Measurements from ENCODE around the gene DLGAP4.
"Not testable (repeated sequence)": the region's sequence is repeated elsewhere in the genome, so short reads cannot be mapped to it uniquely, and the experiment has no call there.

DLGAP4 gene

DNA sequence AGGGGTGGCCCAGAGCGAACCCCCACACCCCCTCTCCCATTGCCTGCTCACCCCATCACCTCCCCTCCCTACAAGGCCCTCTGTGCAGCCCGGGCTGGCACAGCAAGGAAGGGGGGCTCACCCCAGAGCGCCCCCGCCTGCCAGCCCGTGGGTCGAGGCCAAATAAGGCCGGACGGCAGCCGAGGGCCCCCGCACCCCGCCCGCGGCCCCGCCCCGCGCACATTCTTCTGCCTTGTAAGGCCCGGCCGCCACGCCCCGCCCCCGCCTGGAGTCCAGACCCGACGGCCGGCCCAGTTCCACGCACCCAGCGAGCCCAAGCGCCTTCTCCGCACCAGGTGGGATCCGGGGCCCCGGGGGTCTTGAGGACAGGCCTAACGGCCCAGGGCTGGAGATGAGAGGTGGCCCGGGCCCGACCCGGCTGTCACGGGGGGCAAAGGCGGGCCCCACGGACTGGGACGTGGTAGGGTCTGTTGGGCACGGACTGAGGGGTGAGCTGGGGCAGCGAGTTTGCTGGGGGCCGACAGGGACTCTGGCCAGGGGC lies 235.2 kb downstream of the DLGAP4 start, which contains the start of gene MYL9:
MYL9 (plus strand) TSS at position 293 of the 541 bp plus-strand sequence. CDS start 3,366 bp downstream, outside the sequence.
- DNase-seq (ENCODE audit: low read depth), result no peak

DNA sequence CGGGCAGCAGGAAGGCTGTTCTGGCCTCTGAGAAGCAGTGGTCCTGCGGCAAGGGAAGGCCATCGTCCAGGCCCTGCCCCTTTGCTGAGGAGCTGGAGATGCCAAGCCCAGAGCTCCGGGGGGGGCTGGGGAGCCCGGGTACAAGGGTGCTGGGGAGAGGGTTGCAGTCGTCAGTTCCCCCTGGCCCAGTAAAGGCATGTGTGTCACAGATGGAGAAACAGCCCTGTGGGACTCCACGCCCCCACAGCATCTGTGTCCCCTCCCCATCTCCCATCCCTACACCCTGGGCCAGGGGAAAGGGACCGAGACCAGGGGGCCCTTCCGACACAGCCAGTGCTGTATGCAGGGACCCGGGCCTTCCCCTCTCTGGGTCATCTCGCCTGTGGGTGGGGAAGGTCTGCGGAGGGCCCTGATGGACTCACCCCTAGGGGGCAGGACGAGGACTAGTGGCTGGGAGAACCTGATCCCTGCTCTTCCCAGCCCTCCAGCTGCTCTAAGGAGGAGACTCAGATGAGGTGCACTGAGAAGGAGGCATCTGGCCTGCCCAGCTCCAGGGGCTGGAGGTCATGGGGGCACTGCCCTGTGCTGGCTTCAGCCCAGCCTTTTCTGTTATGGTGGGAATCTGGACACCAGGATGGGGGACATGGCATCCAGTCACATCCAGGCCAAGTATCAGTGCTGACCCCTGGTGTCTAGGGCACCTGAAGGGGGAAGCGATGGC lies 235.8 kb downstream of the DLGAP4 start:
- no peak for DNase-seq (ENCODE audit: low read depth)

DNA sequence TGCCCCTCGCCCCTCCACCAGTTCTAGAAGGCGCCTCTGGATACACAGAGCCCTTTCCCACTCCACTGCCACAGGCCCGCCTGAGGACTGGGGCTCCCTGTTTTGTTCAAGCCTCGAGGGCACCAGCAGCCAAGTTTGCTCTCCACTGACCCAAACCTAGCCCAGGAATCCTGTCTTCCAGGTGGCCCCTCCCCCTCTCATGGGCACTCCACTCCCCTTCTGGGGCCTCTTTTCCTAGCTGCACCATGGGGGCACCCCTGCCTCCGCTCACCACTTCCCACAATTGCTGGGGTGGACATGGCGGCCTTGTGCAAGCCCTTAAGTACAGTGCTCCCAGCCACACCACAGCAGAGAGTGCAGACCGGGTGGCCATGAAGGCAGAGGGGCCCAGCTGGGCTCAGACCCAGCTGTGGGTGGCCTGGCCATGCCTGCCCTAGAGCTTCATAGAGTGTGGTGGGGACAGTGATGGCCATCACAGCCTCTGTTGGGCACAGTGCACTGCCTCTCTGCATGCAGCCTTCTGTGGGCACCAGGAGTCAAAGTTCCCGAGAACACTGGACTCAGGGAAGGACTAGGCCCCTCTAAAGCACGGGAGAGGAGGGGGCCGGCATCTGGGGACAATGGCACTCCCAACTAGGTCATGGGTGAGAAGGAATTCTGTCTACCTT lies 236.5 kb downstream of the DLGAP4 start:
- DNase-seq (ENCODE audit: low read depth), result no peak

DNA sequence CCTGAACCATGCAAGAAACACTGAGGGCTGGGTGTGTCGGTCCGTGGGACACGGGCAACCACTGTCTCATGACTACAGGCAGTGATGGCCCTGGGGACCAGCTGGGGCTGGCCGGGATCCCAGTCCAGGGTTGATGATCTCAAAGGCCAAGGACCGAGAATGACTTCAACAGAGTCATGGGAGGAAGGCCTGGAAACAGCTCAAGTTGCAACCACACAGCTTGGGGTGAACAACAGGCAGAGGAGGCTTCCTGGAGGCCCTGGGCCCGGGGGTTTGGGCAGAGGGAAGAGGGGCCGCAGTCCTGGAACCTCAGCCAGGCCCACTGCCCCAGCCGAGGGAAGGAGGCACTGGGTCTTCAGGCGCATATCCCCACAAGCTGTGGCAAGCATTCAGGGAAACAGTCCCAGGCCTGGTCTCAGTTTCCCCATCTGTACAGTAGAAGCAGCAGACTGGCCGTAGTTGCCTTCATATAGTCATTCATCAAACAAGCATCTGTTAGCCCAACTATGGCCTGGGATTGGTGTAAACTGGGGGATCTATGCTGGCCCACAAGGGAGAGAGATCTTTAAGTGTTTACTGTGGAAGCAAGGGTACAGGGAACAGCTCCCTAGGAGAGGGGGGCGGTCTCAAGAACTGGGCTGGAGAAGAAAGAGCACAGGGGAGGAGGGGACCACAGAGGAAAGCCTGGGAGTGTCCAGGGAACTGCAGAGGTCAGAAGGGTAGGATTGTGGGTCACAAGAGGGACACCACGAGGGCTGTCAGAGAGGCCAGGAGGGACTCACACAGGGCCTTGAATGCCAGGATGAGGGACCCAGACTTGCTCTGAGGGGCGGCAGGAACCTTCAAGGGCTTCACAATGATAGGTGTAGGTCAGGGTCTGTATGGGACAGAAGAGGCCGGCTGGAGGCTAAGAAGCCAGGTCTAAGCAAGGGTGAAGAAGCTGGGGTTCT lies 237.3 kb downstream of the DLGAP4 start:
- no peak for DNase-seq (ENCODE audit: low read depth)

DNA sequence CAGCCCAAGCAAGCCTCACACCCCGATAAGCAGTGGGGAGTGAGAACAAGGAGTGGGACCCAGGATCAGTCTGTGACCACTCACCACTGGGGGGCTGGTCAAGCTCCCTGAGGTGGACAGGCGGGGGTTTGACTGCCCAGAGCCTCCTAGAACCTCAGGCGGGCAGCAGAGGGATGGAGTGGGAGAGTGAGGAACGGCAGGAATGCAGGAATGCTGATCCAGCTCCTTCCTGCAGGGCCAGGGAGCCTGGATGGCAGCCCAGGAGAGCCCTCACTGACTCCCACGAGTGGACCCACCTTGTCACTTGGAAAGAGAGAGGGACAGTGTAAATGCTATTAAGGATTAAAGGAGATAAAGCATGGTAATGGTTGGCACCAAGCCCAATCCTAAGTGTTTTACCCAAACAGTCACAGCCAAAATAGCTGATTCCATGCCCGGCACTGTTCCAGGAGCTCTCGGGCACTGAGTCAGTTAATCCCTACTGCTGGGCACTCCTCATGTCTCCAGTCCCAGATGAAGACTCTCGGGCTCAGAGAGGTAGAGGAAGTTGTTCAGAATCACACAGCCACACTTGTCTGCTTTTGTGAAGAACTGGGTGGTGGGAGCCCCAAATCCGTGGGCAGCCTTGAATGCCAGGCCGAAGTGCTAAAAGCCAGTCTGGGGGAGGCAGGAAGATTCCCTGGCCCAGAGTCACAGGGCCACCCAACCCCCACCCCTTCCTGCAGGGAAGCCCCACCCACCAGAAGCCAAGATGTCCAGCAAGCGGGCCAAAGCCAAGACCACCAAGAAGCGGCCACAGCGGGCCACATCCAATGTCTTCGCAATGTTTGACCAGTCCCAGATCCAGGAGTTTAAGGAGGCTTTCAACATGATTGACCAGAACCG lies 238.2 kb downstream of the DLGAP4 start:
- DNase-seq (ENCODE audit: low read depth), result no peak

DNA sequence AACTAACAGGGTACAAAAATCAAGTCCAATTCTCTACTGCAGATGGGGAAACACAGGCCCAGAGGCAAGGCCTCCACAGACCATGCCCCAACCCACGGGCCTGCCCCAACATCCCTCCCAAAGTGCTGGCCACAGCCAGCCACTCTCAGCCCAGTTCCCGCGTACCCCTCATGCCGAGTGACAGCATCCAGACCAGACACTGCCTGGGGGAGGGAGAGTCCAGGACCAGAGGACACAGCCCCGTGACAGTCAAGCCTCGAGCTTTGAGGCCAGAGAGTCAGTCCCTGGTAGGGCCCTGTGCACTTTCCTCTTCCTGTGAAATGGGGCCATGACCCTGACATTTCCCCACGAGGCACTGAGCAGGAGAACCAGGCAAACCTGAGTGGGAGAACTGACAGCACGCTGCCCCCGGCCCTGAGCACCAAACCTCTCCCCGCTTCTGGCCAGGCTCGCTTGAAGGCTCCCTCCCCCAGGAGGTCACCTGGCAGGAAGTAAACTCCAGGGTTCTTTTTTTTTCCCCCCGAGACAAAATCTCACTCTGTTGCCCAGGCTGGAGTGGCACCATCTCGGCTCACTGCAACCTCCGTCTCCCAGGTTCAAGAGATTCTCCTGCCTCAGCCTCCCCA lies 240.1 kb downstream of the DLGAP4 start:
- no peak for DNase-seq (ENCODE audit: low read depth)

DNA sequence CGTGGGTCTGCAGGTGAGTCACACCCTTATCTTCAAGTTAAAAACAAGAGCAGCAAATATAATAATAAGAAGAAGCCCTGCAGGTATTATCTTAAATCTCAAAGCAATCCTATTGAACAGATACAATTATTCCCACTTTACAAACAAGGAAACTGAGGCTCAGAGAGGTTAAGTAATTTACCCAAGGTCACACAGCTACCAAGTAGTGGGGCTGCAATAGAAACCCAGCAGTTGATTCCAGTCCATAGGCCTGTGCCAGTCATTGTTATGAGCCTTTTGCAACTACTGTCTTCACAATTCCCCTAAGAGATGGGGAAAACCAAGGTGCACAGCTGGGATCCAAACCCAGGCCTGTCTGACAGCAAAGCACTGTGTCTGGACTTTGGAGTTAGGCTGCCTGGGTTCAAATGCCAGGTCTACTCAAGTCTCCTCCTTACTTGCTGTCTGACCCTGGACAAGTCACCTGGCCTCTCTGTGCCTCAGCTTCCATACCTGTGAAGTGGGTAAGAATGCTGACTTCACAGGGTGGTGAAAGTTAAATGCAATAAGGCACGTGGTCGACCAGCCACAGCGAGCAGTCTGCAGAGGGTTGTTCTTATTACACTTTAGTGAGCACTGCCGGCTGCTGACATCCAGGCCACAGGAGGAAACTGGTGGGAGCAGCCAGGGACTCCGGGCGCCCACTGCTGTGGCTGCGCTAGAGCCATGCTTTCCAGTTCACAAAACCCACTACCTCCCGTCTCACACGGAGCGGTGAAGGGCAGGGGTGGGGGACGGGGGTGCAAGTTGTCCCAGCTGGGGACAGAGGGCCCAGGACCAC lies 241.3 kb downstream of the DLGAP4 start:
- no peak for DNase-seq (ENCODE audit: low read depth)

DNA sequence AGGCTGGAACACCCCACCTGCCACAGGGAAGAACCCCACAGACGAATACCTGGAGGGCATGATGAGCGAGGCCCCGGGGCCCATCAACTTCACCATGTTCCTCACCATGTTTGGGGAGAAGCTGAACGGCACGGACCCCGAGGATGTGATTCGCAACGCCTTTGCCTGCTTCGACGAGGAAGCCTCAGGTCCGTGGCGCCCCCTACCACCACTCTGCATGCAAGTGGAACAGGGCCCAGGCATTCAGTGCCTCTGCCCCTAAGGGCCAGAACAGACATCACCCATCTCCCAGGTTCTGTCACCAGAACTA lies 241.8 kb downstream of the DLGAP4 start:
- DNase-seq (ENCODE audit: low read depth), result no peak

DNA sequence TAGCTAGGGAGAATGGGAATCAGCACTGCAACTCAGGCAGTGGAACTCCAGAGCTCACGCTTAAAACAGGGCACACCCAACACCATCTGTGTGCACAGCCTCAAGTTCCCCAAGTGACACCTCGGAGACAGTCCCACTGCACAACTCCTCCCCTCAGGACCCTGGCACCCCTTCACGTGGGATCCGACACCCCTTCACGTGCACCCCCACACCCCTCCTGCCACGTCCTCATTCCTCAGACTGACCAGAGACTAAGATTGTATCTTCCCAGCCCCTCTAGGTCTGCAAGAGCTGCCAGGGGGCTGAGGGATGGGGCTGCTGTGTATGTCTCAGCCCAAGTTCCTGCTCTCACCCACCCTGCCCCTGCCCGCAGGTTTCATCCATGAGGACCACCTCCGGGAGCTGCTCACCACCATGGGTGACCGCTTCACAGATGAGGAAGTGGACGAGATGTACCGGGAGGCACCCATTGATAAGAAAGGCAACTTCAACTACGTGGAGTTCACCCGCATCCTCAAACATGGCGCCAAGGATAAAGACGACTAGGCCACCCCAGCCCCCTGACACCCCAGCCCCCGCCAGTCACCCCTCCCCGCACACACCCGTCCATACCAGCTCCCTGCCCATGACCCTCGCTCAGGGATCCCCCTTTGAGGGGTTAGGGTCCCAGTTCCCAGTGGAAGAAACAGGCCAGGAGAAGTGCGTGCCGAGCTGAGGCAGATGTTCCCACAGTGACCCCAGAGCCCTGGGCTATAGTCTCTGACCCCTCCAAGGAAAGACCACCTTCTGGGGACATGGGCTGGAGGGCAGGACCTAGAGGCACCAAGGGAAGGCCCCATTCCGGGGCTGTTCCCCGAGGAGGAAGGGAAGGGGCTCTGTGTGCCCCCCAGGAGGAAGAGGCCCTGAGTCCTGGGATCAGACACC lies 242.8 kb downstream of the DLGAP4 start:
- DNase-seq (ENCODE audit: low read depth), result peak; percentile 62

DNA sequence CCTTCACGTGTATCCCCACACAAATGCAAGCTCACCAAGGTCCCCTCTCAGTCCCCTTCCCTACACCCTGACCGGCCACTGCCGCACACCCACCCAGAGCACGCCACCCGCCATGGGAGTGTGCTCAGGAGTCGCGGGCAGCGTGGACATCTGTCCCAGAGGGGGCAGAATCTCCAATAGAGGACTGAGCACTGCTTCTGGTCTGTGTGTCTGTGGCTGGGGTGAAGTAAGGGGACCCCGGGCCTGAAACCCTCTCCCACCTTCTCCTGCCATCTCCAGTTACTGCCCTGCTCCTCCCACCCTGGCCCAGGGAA lies 243.4 kb downstream of the DLGAP4 start:
- no peak for DNase-seq (ENCODE audit: low read depth)

DNA sequence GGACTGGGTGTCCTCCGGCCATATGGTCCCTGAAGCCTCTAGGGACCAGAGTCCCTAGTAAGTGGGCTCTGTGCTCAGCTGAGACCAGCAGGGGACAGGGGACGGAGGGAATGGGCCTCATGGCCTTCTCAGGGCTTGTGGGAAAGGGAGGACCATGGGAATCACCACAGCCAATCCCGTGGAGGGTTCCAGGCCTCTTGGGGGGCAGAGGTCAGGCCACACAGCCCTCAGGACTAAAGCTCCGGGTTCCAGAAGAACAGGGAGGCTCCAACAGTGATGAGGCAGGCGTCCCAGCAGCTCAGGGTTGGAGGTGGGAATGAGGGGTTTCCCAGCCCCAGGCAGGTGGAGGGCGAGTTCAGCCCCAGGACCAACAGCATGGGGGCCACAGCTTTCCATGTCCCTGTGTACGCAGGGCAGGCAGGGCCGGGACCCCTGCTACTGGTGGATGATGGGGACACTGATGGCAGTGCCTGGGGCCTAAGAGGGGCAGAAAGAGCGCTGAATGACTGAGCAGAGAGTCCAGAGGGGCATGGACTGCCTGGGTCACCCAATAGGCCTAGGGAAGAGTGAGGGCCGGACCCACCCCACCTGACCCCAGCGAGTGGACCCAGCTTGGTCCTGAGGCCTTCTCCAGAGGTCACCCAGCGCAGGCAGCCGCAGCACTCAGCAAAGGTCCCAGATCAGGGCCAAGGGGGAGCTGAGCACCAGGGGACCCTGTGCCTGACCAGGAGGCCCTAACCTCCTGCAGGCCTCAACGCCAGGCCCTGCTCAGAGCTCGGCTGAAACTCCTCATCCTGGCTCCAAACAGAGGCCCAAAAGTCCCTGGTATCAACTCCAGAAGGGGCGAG lies 244.0 kb downstream of the DLGAP4 start:
- no peak for DNase-seq (ENCODE audit: low read depth)

DNA sequence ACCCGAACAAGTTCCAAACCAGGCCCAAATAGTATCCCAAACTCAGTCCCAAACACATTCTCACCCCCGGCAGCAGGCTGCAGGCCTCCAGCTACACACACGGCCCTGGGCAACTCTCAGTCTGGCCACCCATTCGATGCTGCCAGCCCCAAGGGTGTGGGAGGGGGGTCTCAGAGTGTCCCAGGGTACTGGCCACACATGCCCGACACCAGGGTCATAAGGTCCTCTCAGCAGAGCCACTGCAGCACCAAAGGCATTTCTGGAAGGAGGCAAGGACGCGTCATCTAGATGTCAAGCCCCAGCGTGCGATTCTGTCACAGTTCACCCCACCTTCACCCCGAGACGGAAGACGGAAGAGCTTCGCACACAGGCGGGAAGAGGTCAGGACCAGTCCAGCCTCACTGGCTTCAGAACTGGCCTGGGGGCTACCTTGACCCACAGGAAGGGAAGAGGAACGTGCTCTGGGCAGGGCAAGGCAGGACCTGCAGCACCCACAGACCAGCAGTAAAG lies 244.7 kb downstream of the DLGAP4 start:
- DNase-seq (ENCODE audit: low read depth), result no peak

DNA sequence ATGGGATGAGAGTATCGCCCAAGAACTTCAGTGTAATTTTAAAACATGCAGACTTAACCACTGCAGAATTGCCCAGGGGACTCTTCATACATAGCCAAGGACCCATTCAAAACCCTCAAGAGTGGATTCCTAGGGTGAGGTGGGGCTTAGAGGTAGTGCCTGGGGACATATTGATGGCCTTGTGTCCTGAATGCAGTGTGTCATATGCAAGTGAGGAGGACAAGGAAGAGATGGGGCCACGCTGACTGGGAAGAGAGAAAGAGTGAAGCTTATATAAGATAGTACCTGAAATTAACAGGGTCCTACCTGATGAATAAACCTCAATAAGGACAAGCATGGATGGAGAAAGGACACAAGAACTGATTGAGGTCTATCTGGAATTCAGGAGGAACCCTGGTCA lies 249.1 kb downstream of the DLGAP4 start:
- DNase-seq (ENCODE audit: low read depth), result no peak

DNA sequence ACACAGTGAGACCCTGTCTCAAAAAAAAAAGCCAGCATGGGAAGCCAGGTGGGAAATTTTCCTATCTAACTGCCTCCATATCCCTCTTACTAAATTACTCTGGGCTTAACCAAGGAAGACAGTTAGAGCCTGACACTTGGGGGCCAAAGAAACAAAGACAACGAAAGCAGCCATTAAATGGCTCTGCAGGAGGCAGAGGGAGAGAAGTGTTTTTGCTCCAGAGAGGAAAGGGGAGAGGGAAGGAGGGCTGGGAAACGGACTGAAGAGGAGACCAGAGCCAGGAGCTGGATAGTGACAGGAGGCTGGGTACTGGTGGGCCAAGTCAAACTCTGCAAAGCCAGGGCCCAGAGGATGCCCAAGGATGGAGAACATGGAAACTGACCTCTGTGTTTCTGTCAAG lies 256.6 kb downstream of the DLGAP4 start:
- DNase-seq (ENCODE audit: low read depth), result no peak

DNA sequence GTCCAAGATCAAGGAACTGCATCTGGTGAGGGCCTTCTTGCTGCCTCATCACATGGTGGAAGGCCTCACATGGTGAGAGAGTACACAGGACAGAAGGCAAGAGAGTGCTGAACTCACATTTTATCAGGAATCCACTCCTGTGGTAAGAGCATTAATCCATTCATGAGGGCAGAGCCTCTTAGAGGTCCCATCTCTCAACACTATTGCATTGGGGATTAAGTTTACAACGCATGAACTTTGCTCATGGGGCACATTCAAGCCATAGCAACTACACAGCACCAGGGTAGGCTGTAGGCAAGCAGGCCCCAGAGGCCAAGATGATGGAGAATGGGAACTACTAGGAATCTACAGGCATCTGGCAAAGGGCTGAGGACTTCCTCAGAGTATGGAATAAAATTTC lies 257.2 kb downstream of the DLGAP4 start:
- no peak for DNase-seq (ENCODE audit: low read depth)

DNA sequence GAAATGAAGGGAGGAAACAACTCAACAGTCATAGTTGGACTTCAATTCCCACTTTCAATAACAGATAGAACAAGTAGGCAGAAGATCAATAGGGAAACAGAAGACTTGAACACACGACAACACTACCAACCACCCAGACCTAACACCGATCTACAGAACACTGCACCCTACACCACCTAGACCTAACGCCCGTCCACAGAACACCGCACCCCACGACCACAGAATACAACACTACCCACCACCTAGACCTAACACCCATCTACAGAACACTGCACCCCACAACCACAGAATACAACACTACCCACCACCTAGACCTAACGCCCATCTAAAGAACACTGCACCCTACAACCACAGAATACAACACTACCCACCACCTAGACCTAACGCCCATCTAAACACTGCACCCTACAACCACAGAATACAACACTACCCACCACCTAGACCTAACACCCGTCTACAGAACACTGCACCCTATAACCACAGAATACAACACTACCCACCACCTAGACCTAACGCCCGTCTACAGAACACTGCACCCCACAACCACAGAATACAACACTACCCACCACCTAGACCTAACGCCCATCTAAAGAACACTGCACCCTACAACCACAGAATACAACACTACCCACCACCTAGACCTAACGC lies 258.1 kb downstream of the DLGAP4 start:
- not testable (repeated sequence) for DNase-seq (ENCODE audit: low read depth)

DNA sequence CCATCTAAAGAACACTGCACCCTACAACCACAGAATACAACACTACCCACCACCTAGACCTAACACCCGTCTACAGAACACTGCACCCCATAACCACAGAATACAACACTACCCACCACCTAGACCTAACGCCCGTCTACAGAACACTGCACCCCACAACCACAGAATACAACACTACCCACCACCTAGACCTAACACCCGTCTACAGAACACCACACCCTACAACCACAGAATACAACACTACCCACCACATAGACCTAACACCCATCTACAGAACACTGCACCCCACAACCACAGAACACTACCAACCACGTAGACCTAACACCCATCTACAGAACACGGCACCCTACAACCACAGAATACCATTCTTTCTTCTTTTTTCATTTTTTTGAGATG lies 258.6 kb downstream of the DLGAP4 start:
- not testable (repeated sequence) for DNase-seq (ENCODE audit: low read depth)

DNA sequence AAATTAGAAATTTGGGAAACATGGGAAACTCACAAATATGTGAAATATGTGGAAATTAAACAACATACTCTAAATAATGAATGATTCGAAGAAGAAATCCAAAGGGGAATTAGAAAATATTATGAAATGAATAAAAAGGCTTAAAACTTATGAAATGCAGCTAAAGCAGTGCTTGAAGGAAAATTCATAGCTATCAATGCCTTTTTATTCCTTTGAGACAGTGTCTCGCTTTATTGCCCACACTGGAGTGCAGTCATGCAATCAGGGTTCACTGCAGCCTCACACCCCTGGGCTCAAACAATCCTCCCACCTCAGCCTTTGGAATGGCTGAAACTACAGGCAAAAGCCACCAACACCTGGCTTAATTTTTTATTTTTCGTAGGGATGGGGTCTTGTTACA lies 259.4 kb downstream of the DLGAP4 start:
- no peak for DNase-seq (ENCODE audit: low read depth)

Measured in CMK (cell line).